K562 (cell line): ENCODE results near the gene ESPL1. TPM values are rescaled to one million over a fixed set of nuclear protein-coding genes. Genes with fewer than 3 reads are reported as not detected.

Source experiments
- BCOR ChIP-seq: fragments of 450-650 bp; IDR thresholded peaks from 2 replicates; pipeline ENCODE4 v1.6.1; 2016
- CBX5 ChIP-seq: IDR thresholded peaks from 2 replicates; pipeline ENCODE4 v1.6.1; 2014; ENCODE audit warnings: low read depth, borderline replicate concordance
- CHCHD3 ChIP-seq: fragments of 250-450 bp; sonication (Bioruptor Pico); IDR thresholded peaks from 2 replicates; pipeline ENCODE4 v2.1.2; 2022; ENCODE audit warnings: mild to moderate bottlenecking
- COPS2 ChIP-seq: fragments of 450-650 bp; conservative IDR thresholded peaks from 2 replicates; pipeline ENCODE4 v1.6.1; 2016; ENCODE audit warnings: mild to moderate bottlenecking, moderate library complexity
- CREB1 ChIP-seq, 2 experiments: sonication (generic) in 1 of 2; formaldehyde crosslinking in 1 of 2; IDR thresholded peaks; 2 replicates each; pipeline versions ENCODE4 v1.6.1 to v1.8.0; 2012 to 2022; ENCODE audit warnings: inconsistent platforms in 1 of 2, mild to moderate bottlenecking in 1 of 2, missing genetic modification reagents in 1 of 2, moderate library complexity in 1 of 2
- CSDE1 ChIP-seq, 2 experiments: fragments of 450-650 bp; IDR thresholded peaks; 2 replicates each; pipeline ENCODE4 v1.6.1; 2016; ENCODE audit warnings: mild to moderate bottlenecking in 1 of 2
- ELF1 ChIP-seq: fragments of 200-800 bp; sonication (Bioruptor generic); IDR thresholded peaks from 2 replicates; pipeline ENCODE4 v1.6.1; 2016; ENCODE audit warnings: missing genetic modification characterization, missing compliant biosample characterization
- EP400 ChIP-seq: fragments of 450-650 bp; IDR thresholded peaks from 2 replicates; pipeline ENCODE4 v1.6.1; 2017; ENCODE audit warnings: antibody characterized with exemption, mild to moderate bottlenecking, moderate library complexity
- FOSL1 ChIP-seq: fragments of 200-800 bp; sonication (Bioruptor generic); conservative IDR thresholded peaks from 2 replicates; pipeline ENCODE4 v1.6.1; 2016; ENCODE audit warnings: missing genetic modification characterization, missing compliant biosample characterization
- IFI16 ChIP-seq: fragments of 250-450 bp; sonication (Bioruptor Pico); IDR thresholded peaks from 2 replicates; pipeline ENCODE4 v2.1.2; 2022; ENCODE audit warnings: mild to moderate bottlenecking, inconsistent platforms
- LEF1 ChIP-seq: fragments of 450-650 bp; IDR thresholded peaks from 2 replicates; pipeline ENCODE4 v1.6.1; 2016; ENCODE audit warnings: mild to moderate bottlenecking
- MCM7 ChIP-seq, 2 experiments: fragments of 450-650 bp; IDR thresholded peaks; 2 replicates each; pipeline ENCODE4 v1.6.1; 2016 to 2018
- MTA3 ChIP-seq: fragments of 450-650 bp; formaldehyde crosslinking; IDR thresholded peaks from 2 replicates; pipeline ENCODE4 v1.6.1; 2017; ENCODE audit warnings: mild to moderate bottlenecking, borderline replicate concordance
- RBM14 ChIP-seq: fragments of 200-400 bp; formaldehyde crosslinking; IDR thresholded peaks from 2 replicates; pipeline ENCODE4 v1.6.1; 2018; ENCODE audit warnings: low read depth, mild to moderate bottlenecking, low read length, moderate library complexity, borderline replicate concordance; ENCODE audit not compliant: insufficient read depth
- SRSF9 ChIP-seq: fragments of 200-400 bp; formaldehyde crosslinking; IDR thresholded peaks from 2 replicates; pipeline ENCODE4 v1.6.1; 2017; ENCODE audit warnings: low read depth, low read length, borderline replicate concordance
- ZFP91 ChIP-seq: sonication (generic); formaldehyde crosslinking; IDR thresholded peaks from 2 replicates; pipeline ENCODE4 v1.8.0; 2022; ENCODE audit warnings: mild to moderate bottlenecking, missing genetic modification reagents
- ZNF23 ChIP-seq: fragments of 250-450 bp; sonication (Bioruptor Pico); IDR thresholded peaks from 2 replicates; pipeline ENCODE4 v1.4.0; 2020; ENCODE audit warnings: mild to moderate bottlenecking
- ZNF280B ChIP-seq: fragments of 250-450 bp; sonication (Bioruptor Pico); IDR thresholded peaks from 2 replicates; pipeline ENCODE4 v1.5.1; 2021; ENCODE audit warnings: mild to moderate bottlenecking
- ZNF76 ChIP-seq: fragments of 250-450 bp; sonication (Bioruptor Pico); IDR thresholded peaks from 2 replicates; pipeline ENCODE4 v1.4.0; 2020; ENCODE audit warnings: mild to moderate bottlenecking, moderate library complexity, borderline replicate concordance
- ZNF764 ChIP-seq: fragments of 250-450 bp; sonication (Bioruptor Pico); IDR thresholded peaks from 2 replicates; pipeline ENCODE4 v1.4.0; 2020; ENCODE audit warnings: low read depth, mild to moderate bottlenecking, moderate library complexity
- ZNF830 ChIP-seq: fragments of 250-450 bp; sonication (Bioruptor Pico); IDR thresholded peaks from 2 replicates; pipeline ENCODE4 v1.5.0; 2021; ENCODE audit warnings: mild to moderate bottlenecking
- polyA plus RNA-seq, 8 experiments: library from polyadenylated mRNA; depleted of rRNA in 4 of 8; stranded (reverse) in 5 of 8; unstranded in 3 of 8; fragments of >200 nt; fragmentation: Nextera tagmentation in 2 of 8; fragmentation: Illumina TruSeq in 1 of 8; extraction: Ambion mirVana in 2 of 8; extraction: Trizol in 1 of 8; gene quantifications; 2 replicates each; pipeline versions ENCODE4 v1.2.1 to v1.2.3, GENCODE V29; 2011 to 2014; ENCODE audit warnings: inconsistent platforms in 1 of 8, missing spikeins in 1 of 8
- total RNA-seq, 7 experiments: library from RNA; depleted of rRNA in 6 of 7; stranded (reverse); fragments of >200 nt in 6 of 7; fragmentation: Illumina TruSeq in 2 of 7; extraction: Trizol in 2 of 7; gene quantifications; 2 replicates each; pipeline versions ENCODE4 v1.2.1 to v1.2.3, GENCODE V29; 2011 to 2021; ENCODE audit warnings: low replicate concordance in 1 of 7
- TF ChIP-seq, protein P1 (sequence below), 2 experiments: fragments of 450-650 bp in 1 of 2; sonication (generic) in 1 of 2; formaldehyde crosslinking in 1 of 2; IDR thresholded peaks in 1 of 2; conservative IDR thresholded peaks in 1 of 2; 2 replicates each; pipeline versions ENCODE4 v1.6.1 to v1.8.1; 2016 to 2023; ENCODE audit warnings: mild to moderate bottlenecking in 2 of 2, moderate library complexity in 2 of 2, inconsistent platforms in 1 of 2, missing genetic modification reagents in 1 of 2
- TF ChIP-seq, protein P2 (sequence below), 3 experiments: IDR thresholded peaks in 2 of 3; conservative IDR thresholded peaks in 1 of 3; 2 replicates each; pipeline ENCODE4 v1.5.1; 2011 to 2012; ENCODE audit warnings: low read length in 3 of 3, mild to moderate bottlenecking in 3 of 3, control low read depth in 2 of 3, improper control_type of control experiment in 1 of 3, inconsistent platforms in 1 of 3, low read depth in 1 of 3, mixed read lengths in 1 of 3, moderate library complexity in 1 of 3; ENCODE audit not compliant: insufficient read depth in 2 of 3

Gene ESPL1
- total and polyA plus RNA-seq, 9 of the 15 experiments (the other 6 are each of a cell fraction or from before 2014, with no cell fraction given) = 1.2 to 55.0 (median 18.7) TPM

- peak in 1 of 2 experiments; percentile 66; a peak in 2 of 4 replicates for TF ChIP-seq CSDE1 (IDR thresholded peaks at IDR 0.05)
- TF ChIP-seq CREB1 (IDR thresholded peaks at IDR 0.05) = peak; percentile 75
- peak; percentile 85 for TF ChIP-seq CREB1 (CRISPR knock-in tag; IDR thresholded peaks at IDR 0.05)
- no peak for TF ChIP-seq CHCHD3 (CRISPR knock-in tag)
- TF ChIP-seq, protein P1, sequence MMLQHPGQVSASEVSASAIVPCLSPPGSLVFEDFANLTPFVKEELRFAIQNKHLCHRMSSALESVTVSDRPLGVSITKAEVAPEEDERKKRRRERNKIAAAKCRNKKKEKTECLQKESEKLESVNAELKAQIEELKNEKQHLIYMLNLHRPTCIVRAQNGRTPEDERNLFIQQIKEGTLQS (IDR thresholded peaks at IDR 0.05) = no peak
- TF ChIP-seq, protein P1 (CRISPR knock-in tag; conservative IDR thresholded peaks at IDR 0.05) = no peak
- TF ChIP-seq ZNF830 = no peak
- no peak for TF ChIP-seq BCOR
- TF ChIP-seq ZNF23 (CRISPR knock-in tag) = no peak
- TF ChIP-seq CBX5 = no peak
- no peak for TF ChIP-seq ZNF76 (CRISPR knock-in tag)
- peak; percentile 76; the same call in 1 of the 2 replicates for TF ChIP-seq MTA3
- peak; percentile 84 for TF ChIP-seq EP400
- no peak for TF ChIP-seq MCM7 (IDR thresholded peaks at IDR 0.05)
- no peak for TF ChIP-seq SRSF9
- TF ChIP-seq ZNF280B (CRISPR knock-in tag) = no peak
- TF ChIP-seq COPS2 = no peak
- TF ChIP-seq, protein P2, sequence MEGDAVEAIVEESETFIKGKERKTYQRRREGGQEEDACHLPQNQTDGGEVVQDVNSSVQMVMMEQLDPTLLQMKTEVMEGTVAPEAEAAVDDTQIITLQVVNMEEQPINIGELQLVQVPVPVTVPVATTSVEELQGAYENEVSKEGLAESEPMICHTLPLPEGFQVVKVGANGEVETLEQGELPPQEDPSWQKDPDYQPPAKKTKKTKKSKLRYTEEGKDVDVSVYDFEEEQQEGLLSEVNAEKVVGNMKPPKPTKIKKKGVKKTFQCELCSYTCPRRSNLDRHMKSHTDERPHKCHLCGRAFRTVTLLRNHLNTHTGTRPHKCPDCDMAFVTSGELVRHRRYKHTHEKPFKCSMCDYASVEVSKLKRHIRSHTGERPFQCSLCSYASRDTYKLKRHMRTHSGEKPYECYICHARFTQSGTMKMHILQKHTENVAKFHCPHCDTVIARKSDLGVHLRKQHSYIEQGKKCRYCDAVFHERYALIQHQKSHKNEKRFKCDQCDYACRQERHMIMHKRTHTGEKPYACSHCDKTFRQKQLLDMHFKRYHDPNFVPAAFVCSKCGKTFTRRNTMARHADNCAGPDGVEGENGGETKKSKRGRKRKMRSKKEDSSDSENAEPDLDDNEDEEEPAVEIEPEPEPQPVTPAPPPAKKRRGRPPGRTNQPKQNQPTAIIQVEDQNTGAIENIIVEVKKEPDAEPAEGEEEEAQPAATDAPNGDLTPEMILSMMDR (IDR thresholded peaks at IDR 0.05 in 2 of 3, conservative IDR thresholded peaks at IDR 0.05 in 1 of 3; ENCODE audit: insufficient read depth in 2 of 3, low read depth in 1 of 3, low read length in 3 of 3) = no peak
- 0 out of 2 replicates have a peak, but pooled peaks have one; percentile 14 for TF ChIP-seq LEF1
- TF ChIP-seq FOSL1 (tag) = no peak
- no peak for TF ChIP-seq RBM14
- no peak for TF ChIP-seq ZFP91
- TF ChIP-seq ELF1 (tag) = peak; percentile 92
- no peak for TF ChIP-seq ZNF764 (CRISPR knock-in tag)
- TF ChIP-seq IFI16 = no peak
These were observed 27.2 kb downstream of the ESPL1 start, which contains the start of gene PFDN5 (continued) for GRCh38 chr12:53295070-53295890.
